SK-N-DZ (cell line): ENCODE measurements around the gene CRELD1.
"Not testable (repeated sequence)": the region's sequence is repeated elsewhere in the genome, so short reads cannot be mapped to it uniquely, and the experiment has no call there.

ENCODE experiments used
- DNase-seq: peaks from one replicate; pipeline ENCODE4 v3.0.0-alpha.2; 2015; ENCODE audit warnings: low spot score

Gene CRELD1

GRCh38 chr3:9934993-9935392 lies 1.4 kb downstream of the CRELD1 start:
- DNase-seq, result no peak

- no peak for DNase-seq
Observed at GRCh38 chr3:9935966-9936510, 2.4 kb downstream of the CRELD1 start.

GRCh38 chr3:9937486-9938238 lies 4.0 kb downstream of the CRELD1 start:
- DNase-seq, result no peak

- DNase-seq, result no peak
Observed at GRCh38 chr3:9938966-9939365, 5.3 kb downstream of the CRELD1 start.

GRCh38 chr3:9939906-9940305 lies 6.3 kb downstream of the CRELD1 start:
- not testable (repeated sequence) for DNase-seq

- DNase-seq, result no peak
Observed at GRCh38 chr3:9940746-9941145, 7.1 kb downstream of the CRELD1 start.

DNA sequence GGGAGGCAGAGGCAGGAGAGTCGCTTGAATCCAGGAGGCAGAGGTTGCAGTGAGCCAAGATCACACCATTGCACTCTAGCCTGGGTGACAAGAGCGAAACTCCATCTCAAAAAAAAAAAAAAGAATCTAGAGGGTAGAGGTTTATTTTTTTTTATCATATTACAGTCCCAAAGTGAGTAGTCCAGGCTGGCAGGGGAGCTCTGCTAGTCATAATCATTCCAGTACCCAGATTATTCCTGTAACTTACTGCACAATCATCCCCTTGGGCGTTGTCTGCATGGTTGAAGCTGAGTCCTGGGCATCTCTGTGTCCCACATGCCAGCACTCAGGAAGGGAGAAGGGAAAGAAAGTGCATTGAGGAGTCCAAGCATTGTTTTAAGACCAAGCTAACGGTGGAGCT lies 8.5 kb downstream of the CRELD1 start:
- DNase-seq, result no peak

DNA sequence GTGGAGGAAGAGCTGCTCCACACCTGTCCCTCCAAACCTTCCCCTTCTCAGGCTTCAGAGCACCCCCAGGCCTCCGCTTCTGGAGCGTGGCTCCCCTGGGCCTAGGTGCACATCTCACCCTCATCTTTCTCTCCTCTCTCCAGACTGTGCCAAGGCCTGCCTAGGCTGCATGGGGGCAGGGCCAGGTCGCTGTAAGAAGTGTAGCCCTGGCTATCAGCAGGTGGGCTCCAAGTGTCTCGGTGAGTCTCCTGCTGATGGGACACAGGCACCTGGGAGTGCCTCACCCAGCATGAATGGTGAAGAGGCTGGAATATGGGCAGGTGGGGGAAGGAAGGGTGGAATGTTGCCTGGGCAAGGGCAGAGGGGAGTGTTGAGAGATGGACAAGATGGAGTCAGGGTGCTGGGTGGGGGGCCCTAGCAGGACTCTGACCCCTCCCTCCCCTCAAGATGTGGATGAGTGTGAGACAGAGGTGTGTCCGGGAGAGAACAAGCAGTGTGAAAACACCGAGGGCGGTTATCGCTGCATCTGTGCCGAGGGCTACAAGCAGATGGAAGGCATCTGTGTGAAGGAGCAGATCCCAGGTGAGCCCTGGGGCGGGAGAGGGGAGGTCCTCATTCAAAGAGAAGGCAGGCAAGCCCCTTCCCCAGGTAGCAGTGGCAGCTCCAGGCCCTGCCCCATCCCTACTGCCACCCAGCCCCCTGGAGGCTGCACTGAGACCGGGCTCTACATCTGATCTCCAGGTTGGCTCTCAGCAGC lies 9.5 kb downstream of the CRELD1 start:
- no peak for DNase-seq

DNA sequence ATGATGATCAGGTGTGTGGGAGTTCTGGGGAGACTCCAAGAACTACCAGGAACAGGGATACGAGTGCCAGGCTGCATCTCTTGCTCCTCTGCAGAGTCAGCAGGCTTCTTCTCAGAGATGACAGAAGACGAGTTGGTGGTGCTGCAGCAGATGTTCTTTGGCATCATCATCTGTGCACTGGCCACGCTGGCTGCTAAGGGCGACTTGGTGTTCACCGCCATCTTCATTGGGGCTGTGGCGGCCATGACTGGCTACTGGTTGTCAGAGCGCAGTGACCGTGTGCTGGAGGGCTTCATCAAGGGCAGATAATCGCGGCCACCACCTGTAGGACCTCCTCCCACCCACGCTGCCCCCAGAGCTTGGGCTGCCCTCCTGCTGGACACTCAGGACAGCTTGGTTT lies 10.6 kb downstream of the CRELD1 start:
- no peak for DNase-seq

DNA sequence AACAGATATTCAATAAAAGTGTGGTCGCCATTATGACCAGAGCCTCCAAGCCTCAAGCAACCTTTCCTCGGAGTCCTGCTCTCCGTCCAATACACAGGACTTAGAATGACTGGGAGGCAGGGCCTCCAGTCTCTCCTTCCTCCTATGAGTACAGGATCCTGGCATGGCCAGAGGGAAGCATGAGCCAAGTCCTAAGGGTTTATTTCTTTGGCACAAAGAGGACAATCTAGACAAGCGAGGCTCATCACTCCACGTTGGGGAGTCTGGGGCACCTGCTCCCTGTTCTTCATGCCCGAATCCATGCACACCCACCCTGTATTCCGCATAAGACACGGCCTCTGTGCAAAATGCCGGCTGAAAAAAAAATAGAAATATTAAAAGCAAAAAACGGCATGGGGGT lies 11.7 kb downstream of the CRELD1 start:
- DNase-seq, result no peak

DNA sequence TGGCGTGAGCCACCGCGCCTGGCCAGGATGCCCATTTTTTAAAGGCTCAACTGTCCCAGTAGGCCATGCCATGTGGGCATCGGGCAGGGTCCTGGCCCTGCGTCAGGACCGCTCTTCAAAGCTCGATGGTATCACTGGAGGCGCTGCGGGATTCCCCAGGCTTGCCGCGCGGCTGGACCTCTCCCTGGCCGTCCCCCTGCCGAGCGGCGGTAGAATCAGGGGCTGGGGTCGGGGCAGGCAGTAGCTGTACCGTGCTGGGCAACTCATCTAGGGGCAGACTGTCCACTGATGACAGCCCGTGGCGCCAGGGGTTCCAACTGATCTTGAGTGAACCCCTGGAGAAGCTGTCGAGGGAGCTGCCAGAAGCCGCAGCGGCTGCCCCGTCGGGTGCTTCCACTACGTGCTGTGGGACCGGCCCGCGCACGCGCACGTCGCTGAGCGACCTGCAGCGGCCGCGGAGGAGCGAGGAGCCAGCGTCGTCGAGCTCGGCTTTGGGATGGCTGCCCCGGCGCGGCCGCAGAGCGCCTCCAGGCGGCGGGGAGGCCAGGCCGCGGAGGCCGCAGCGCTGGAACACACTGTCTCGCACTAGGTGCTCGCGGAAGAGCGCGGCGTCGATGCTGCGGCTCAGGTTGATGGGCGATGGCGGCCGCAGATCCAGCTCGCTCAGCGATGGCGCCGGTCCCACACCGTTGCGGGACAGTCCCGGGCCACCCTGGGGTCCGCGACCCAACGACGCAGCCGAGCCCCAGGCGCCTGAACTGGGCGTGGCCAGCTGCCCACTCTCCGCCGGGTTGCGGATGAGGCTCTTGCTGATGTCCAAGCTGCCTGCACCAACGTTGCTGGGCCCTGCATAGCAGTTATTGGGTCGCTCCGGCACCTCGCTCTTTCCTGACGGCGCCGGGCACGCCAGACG lies 12.7 kb downstream of the CRELD1 start:
- no peak for DNase-seq

GRCh38 chr3:9947025-9947995 lies 13.7 kb downstream of the CRELD1 start:
- DNase-seq, result no peak

- DNase-seq, result no peak
Observed at GRCh38 chr3:9948586-9948985, 15.0 kb downstream of the CRELD1 start.

- no peak for DNase-seq
Observed at GRCh38 chr3:9949115-9949514, 15.5 kb downstream of the CRELD1 start.

DNA sequence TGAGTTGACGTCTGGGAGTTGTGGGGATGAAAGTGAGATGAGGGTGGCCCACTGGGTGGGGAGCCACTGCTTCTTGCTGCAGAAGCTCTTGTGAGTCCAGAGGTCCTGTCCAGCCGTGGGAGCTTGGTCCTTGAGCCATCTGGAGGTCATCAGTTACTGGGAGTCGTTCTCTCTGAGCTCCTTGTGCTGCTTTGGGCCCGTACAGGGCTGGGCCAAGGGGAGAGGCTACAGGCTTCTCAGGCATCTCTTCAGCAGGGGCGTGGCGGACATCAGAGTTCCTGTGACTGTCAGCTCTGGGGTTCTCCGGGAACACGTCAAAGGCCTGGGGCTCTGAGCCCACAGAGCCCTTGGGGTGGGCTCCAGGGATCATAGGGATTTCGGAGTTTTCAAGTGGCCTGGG lies 16.0 kb downstream of the CRELD1 start:
- DNase-seq, result no peak

DNA sequence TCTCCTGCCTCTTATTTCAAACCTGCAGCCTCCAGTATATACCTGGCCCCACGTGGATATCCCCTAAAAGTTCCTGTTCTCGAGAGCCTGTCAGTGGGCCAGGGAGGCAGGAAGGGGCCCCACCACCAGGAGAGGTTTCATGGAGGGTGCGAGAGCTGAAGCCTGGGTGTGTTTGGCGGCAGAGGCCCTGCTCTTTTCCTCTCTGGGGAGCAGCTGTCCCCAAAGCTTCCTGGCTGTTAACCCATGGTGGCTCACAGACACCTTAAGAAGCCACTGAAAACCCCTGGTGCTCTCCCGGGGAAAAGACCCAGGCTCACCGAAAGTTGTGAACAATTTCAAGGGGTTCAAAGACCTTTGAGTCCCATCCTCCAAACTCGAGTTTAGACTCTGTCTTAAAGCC lies 17.5 kb downstream of the CRELD1 start:
- no peak for DNase-seq

- DNase-seq, result no peak
Observed at GRCh38 chr3:9951598-9951961, 17.9 kb downstream of the CRELD1 start.

GRCh38 chr3:9951962-9952805 lies 18.6 kb downstream of the CRELD1 start, which contains the start of gene PRRT3:
TSS of gene PRRT3 (minus strand) at chr3:9952408. CDS start at chr3:9950115, 2,293 bp downstream.
- peak; percentile 68 for DNase-seq

GRCh38 chr3:9955067-9955502 lies 21.5 kb downstream of the CRELD1 start:
- peak; percentile 80 for DNase-seq
